Gastroesophageal sphincter (tissue), 3 donors: ENCODE results near the gene ADAMTSL3.

Experiments
- CTCF ChIP-seq, 4 experiments: fragments of 200-600 bp in 2 of 4; fragments of 450-650 bp in 2 of 4; sonication (generic) in 1 of 4; IDR thresholded peaks; one replicate each; pipeline ENCODE4 v1.5.1; 2017 to 2019; ENCODE audit warnings: antibody characterized with exemption in 4 of 4, mild to moderate bottlenecking in 2 of 4, moderate library complexity in 2 of 4
- EP300 ChIP-seq: sonication (generic); formaldehyde crosslinking; IDR thresholded peaks from one replicate; pipeline ENCODE4 v1.6.1; 2017; ENCODE audit warnings: antibody characterized with exemption, mild to moderate bottlenecking
- POLR2A ChIP-seq, 2 donors: fragments of 450-650 bp; IDR thresholded peaks; one replicate each; pipeline ENCODE4 v1.6.1; 2017; ENCODE audit warnings: antibody characterized with exemption in 2 of 2, mild to moderate bottlenecking in 2 of 2, moderate library complexity in 1 of 2
- POLR2AphosphoS5 ChIP-seq: sonication (generic); formaldehyde crosslinking; IDR thresholded peaks from one replicate; pipeline ENCODE4 v1.6.1; 2017; ENCODE audit warnings: antibody characterized with exemption

GRCh38 chr15:84046064-84046637 is 392.2 kb downstream of the ADAMTSL3 start:
- no peak for TF ChIP-seq CTCF (IDR thresholded peaks at IDR 0.05)
- TF ChIP-seq POLR2A (IDR thresholded peaks at IDR 0.05): no peak
- no peak for TF ChIP-seq EP300
- TF ChIP-seq POLR2AphosphoS5: no peak
